AG10803 (cell line): ENCODE measurements around the gene YIPF6.
A peak's percentile ranks its signal among the peaks of the same experiment; 100 is the strongest.
"Not testable (repeated sequence)": the region's sequence is repeated elsewhere in the genome, so short reads cannot be mapped to it uniquely, and the experiment has no call there.

Experiments
- DNase-seq: peaks from one replicate; pipeline ENCODE4 v3.0.0; 2010; ENCODE audit warnings: low read depth
- H3K4me3 ChIP-seq: 2 replicates; pipeline ENCODE4 v1.5.1; 2011; ENCODE audit warnings: mild to moderate bottlenecking, low read length, control low read depth
- CTCF ChIP-seq: conservative IDR thresholded peaks from 2 replicates; pipeline ENCODE4 v1.5.1; 2011; ENCODE audit warnings: mild to moderate bottlenecking, low read length, control low read depth, inconsistent platforms

YIPF6 gene

GRCh38 chrX:68462197-68462596 is 36.7 kb upstream of the YIPF6 start:
- no peak overlapping the region for H3K4me3 ChIP-seq
- DNase-seq: peak; percentile 30
- no peak for TF ChIP-seq CTCF

- no peak overlapping the region for H3K4me3 ChIP-seq
- peak; percentile 52 for DNase-seq
- TF ChIP-seq CTCF: peak; percentile 60
Measured at GRCh38 chrX:68462653-68463052, 36.2 kb upstream of the YIPF6 start.

GRCh38 chrX:68463880-68464279 is 35.0 kb upstream of the YIPF6 start:
- no peak overlapping the region for H3K4me3 ChIP-seq
- DNase-seq: no peak
- no peak for TF ChIP-seq CTCF

- no peak for DNase-seq
- TF ChIP-seq CTCF: no peak
Measured at GRCh38 chrX:68464796-68465195, 34.1 kb upstream of the YIPF6 start.

GRCh38 chrX:68480969-68481368 is 17.9 kb upstream of the YIPF6 start:
- H3K4me3 ChIP-seq: no peak overlapping the region
- DNase-seq: no peak
- no peak for TF ChIP-seq CTCF

More at GRCh38 chrX:68464796-68465195, 34.1 kb upstream of the YIPF6 start:
- H3K4me3 ChIP-seq: no peak overlapping the region

- DNase-seq, H3K4me3 ChIP-seq: not testable (repeated sequence)
Measured at GRCh38 chrX:68486198-68486597, 12.7 kb upstream of the YIPF6 start.

- no peak for DNase-seq
- H3K4me3 ChIP-seq: no peak overlapping the region
- TF ChIP-seq CTCF: no peak
Measured at GRCh38 chrX:68487254-68487653, 11.6 kb upstream of the YIPF6 start.

GRCh38 chrX:68487924-68488323 is 10.9 kb upstream of the YIPF6 start:
- no peak overlapping the region for H3K4me3 ChIP-seq
- TF ChIP-seq CTCF: no peak
- no peak for DNase-seq
